ENCODE results near the gene ZNF814. TPM values are rescaled to one million over a fixed set of nuclear protein-coding genes. Genes with fewer than 3 reads are reported as not detected.

ZNF814 gene
- total and polyA plus RNA-seq, 2 experiments from 2014 or later: 80.4 to 86.9 TPM

- no peak for TF ChIP-seq ZNF462 (CRISPR knock-in tag; IDR thresholded peaks at IDR 0.05)
- TF ChIP-seq ZNF331 (CRISPR knock-in tag; IDR thresholded peaks at IDR 0.05; ENCODE audit: low read depth): no peak
- no peak for TF ChIP-seq STAT1 (IDR thresholded peaks at IDR 0.05; ENCODE audit: unreplicated experiment)
- peak in 1 of 2 experiments; percentile 31; a peak in 2 of 4 replicates for TF ChIP-seq CTCF (conservative IDR thresholded peaks at IDR 0.05; ENCODE audit: low read depth in 2 of 2)
- no peak for TF ChIP-seq REST (IDR thresholded peaks at IDR 0.05; ENCODE audit: unreplicated experiment)
- no peak for TF ChIP-seq JUNB (IDR thresholded peaks at IDR 0.05; ENCODE audit: unreplicated experiment)
Measured at GRCh38 chr19:57830071-57830602, 58.7 kb downstream of the ZNF814 start, which contains the start of gene ZNF587B (continued).
